ENCODE measurements around the gene PHKG1. TPM values are rescaled to one million over a fixed set of nuclear protein-coding genes. Genes with fewer than 3 reads are reported as not detected.
"Not testable (repeated sequence)": the region's sequence is repeated elsewhere in the genome, so short reads cannot be mapped to it uniquely, and the experiment has no call there.

PHKG1 gene
- total RNA-seq, 2 experiments from 2014 or later = 2.9 to 3.0 TPM

DNA sequence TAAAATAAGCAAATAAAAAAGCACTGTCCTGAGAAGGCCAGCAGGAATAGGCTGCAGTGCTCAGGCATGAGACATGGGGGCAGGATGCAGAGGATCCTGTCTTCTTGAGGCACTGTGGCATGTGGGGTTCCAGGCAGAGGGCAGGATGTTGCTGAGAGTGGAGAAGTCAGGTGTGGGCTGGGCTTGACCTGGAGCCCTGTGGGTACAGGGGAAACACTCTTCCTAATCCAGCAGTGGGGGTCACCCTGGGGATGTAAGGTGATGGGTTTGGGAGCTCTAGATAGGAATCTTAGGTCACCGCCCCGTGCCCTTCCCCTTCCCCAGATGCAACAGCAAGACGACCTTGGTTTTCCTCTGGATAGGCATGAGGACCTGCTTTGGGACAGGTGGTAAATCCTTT, 15.1 kb downstream of the PHKG1 start:
- H3K27ac Mint-ChIP-seq = no peak overlapping the region
- peaks cover 32% of the 10 kb centered on the region for H3K36me3 Mint-ChIP-seq (ENCODE audit: low read depth)
- CTCF ChIA-PET = no interaction called here
- peaks cover 8% of the 10 kb centered on the region for H3K4me1 Mint-ChIP-seq (ENCODE audit: low read depth)
- POLR2A ChIA-PET = interaction anchor here (1.2 to 1.6 kb wide), 3 partner anchors 9 to 13 kb away, joined by 3 to 7 read pairs (median 5); partner anchors contain the start of gene SUMF2
- intact Hi-C loops (cut with micrococcal nuclease) = no loop called here
- H3K27me3 Mint-ChIP-seq = no peaks in the 10 kb centered on the region
- ATAC-seq (no peak), DNase-seq (no peak)
- H3K9me3 Mint-ChIP-seq = no peaks in the 10 kb centered on the region
- TF ChIP-seq, protein P1, sequence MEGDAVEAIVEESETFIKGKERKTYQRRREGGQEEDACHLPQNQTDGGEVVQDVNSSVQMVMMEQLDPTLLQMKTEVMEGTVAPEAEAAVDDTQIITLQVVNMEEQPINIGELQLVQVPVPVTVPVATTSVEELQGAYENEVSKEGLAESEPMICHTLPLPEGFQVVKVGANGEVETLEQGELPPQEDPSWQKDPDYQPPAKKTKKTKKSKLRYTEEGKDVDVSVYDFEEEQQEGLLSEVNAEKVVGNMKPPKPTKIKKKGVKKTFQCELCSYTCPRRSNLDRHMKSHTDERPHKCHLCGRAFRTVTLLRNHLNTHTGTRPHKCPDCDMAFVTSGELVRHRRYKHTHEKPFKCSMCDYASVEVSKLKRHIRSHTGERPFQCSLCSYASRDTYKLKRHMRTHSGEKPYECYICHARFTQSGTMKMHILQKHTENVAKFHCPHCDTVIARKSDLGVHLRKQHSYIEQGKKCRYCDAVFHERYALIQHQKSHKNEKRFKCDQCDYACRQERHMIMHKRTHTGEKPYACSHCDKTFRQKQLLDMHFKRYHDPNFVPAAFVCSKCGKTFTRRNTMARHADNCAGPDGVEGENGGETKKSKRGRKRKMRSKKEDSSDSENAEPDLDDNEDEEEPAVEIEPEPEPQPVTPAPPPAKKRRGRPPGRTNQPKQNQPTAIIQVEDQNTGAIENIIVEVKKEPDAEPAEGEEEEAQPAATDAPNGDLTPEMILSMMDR (IDR thresholded peaks at IDR 0.05) = no peak
- H3K4me3 Mint-ChIP-seq = no peak overlapping the region

DNA sequence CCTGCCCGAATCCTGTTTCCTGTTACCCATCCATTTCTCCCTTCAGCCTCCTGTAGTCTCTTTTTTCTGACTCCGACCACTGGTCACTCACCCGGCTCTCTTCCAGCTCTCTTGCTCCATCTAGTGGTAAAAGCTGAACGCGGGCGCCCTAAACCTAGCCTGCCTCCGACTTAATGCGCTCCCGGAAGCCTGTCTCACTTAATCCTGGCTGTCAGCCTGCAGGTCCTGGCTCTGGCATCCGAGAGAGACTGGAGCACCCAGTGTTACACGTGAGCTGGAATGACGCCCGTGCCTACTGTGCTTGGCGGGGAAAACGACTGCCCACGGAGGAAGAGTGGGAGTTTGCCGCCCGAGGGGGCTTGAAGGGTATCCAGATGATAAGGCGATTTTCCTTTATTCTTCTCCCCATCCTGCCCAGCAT, 18.4 kb downstream of the PHKG1 start:
- ChIA-PET CTCF (interaction anchor here (0.6 to 5.0 kb wide), 23 partner anchors 10 to 433 kb away, joined by 3 to 47 read pairs (median 5); partner anchors contain the start of genes CCT6A, CHCHD2, PSPH and SUMF2), POLR2A (interaction anchor here (0.5 to 1.7 kb wide), 5 partner anchors 9 to 104 kb away, joined by 3 to 9 read pairs (median 4); no protein-coding TSS in a partner anchor)
- Mint-ChIP-seq H3K4me3 (no peak overlapping the region), H3K4me1 (ENCODE audit: low read depth) (peaks cover 8% of the 10 kb centered on the region), H3K27ac (peak overlapping the region; percentile 7), H3K9me3 (no peaks in the 10 kb centered on the region), H3K36me3 (ENCODE audit: low read depth) (peaks cover 31% of the 10 kb centered on the region), H3K27me3 (no peaks in the 10 kb centered on the region)
- intact Hi-C loops (cut with micrococcal nuclease) = loop anchor here (2.0 to 5.0 kb wide), 2 partner anchors 70 to 432 kb away; no protein-coding TSS in a partner anchor
- DNase-seq (peak; percentile 69), ATAC-seq (peak; percentile 85)
- TF ChIP-seq, protein P1 (IDR thresholded peaks at IDR 0.05) = peak; percentile 75

DNA sequence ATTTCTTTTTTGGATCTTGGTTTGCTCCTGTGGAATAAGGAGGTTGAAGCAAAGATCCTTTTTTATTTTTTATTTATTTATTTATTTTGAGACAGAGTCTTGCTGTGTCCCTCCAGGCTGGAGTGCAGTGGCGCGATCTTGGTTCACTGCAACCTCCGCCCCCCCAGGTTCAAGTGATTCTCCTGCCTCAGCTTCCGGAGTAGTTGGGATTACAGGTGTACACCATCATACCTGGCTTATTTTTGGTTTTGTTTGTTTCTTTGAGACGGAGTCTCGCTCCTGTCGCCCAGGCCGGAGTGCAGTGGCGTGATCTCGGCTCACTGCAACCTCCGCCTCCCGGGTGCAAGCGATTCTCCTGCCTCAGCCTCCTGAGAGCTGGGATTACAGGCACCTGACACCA, 26.4 kb downstream of the PHKG1 start:
- ATAC-seq; H3K27ac Mint-ChIP-seq; H3K27me3 Mint-ChIP-seq; DNase-seq; H3K9me3 Mint-ChIP-seq; intact Hi-C loops (cut with micrococcal nuclease); H3K4me3 Mint-ChIP-seq: not testable (repeated sequence)
- CTCF ChIA-PET = interaction anchor here (4.8 kb wide), 1 partner anchor 8 kb away, joined by 47 read pairs; no protein-coding TSS in a partner anchor
- Mint-ChIP-seq H3K4me1 (ENCODE audit: low read depth) (peaks cover 28% of the 10 kb centered on the region), H3K36me3 (ENCODE audit: low read depth) (peaks cover 45% of the 10 kb centered on the region)
- POLR2A ChIA-PET = interaction anchor here (1.2 kb wide), 2 partner anchors 21 to 26 kb away, joined by 3 read pairs; partner anchors contain the start of gene PHKG1

DNA sequence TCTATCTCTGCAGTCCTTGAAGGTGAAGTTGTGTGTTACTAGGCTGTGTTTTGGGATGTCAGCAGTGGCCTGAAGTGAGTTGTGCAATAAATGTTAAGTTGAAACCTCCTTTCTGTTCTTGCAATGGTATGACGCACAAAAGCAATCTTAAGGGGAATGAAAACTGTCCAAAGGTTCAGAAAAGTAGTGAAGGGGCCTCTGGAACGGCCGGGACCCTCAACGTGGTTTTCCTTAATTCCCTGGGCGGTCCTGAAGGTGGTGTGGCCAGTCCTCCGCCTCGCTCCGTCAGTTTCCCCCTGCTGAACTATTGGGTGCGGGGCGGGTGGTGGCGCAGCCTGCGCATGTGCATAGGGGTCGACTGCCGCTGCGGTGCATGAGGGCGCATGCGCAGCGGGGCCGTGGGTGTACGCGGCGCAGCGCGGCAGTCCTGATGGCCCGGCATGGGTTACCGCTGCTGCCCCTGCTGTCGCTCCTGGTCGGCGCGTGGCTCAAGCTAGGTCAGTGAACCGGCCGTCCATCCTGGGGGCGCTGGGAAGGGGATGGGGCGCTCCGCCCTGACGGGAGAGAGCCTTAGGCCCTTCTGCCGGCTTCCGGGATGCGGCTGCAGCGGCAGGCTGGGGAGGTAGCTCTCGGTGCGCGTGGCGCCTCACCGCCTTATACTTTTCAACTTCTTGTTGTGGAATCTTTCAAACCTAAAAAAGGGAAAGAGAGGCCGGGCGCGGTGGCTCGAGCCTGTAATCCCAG, 28.7 kb downstream of the PHKG1 start, which contains the start of gene SUMF2:
SUMF2 (plus strand) TSS at position 405 of the 744 bp plus-strand sequence; CDS start at position 431, 26 bp downstream.
- peak within 1 kb of the TSS; percentile 95 for H3K27ac Mint-ChIP-seq
- peak; percentile 93 for ATAC-seq
- ChIA-PET POLR2A (interaction anchor here (0.6 to 2.3 kb wide), 8 partner anchors 8 to 48 kb away, joined by 3 to 18 read pairs (median 5); partner anchors contain the start of genes CCT6A and PSPH), CTCF (interaction anchor here (1.1 to 4.8 kb wide), 5 partner anchors 10 to 43 kb away, joined by 3 to 47 read pairs (median 5); partner anchors contain the start of genes CCT6A and PSPH)
- H3K4me1 Mint-ChIP-seq (ENCODE audit: low read depth) = peaks cover 40% of the 10 kb centered on the region
- TF ChIP-seq, protein P1 (IDR thresholded peaks at IDR 0.05) = no peak
- no peaks in the 10 kb centered on the region for H3K9me3 Mint-ChIP-seq
- no peaks in the 10 kb centered on the region for H3K27me3 Mint-ChIP-seq
- peaks cover 51% of the 10 kb centered on the region for H3K36me3 Mint-ChIP-seq (ENCODE audit: low read depth)
- peak within 1 kb of the TSS; percentile 86 for H3K4me3 Mint-ChIP-seq
- intact Hi-C loops (cut with micrococcal nuclease) = loop anchor here (1.0 kb wide), 1 partner anchor 13 kb away; the partner anchor contains the start of genes CCT6A and PSPH
- DNase-seq = peak; percentile 89

DNA sequence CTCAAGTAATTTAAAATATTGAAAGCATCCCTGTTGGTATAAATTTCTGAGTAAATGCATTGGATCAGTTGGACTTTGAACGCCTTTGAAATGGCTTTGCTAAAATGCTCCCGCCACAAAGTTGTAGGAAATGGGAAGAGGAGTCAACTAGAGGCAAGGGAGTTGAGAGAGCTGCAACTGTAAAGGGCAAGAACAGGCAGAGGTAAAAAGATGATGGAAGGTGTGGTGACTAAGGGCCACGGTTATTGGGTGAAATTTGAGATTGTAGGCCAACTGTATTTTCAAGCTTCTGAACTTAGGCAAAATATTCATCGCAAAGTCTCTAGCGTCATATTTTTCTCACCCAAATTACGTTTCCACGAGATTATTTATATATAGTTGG, 29.3 kb downstream of the PHKG1 start:
- ChIA-PET POLR2A (interaction anchor here (1.1 to 2.3 kb wide), 7 partner anchors 10 to 34 kb away, joined by 3 to 18 read pairs (median 7); partner anchors contain the start of genes CCT6A and PSPH), CTCF (interaction anchor here (1.1 to 4.8 kb wide), 4 partner anchors 10 to 12 kb away, joined by 4 to 47 read pairs (median 6); partner anchors contain the start of genes CCT6A and PSPH)
- intact Hi-C loops (cut with micrococcal nuclease) = no loop called here
- no peaks in the 10 kb centered on the region for H3K27me3 Mint-ChIP-seq
- peak overlapping the region; percentile 95 for H3K27ac Mint-ChIP-seq
- DNase-seq = no peak
- H3K4me1 Mint-ChIP-seq (ENCODE audit: low read depth) = peaks cover 44% of the 10 kb centered on the region
- ATAC-seq = no peak
- no peaks in the 10 kb centered on the region for H3K9me3 Mint-ChIP-seq
- H3K36me3 Mint-ChIP-seq (ENCODE audit: low read depth) = peaks cover 53% of the 10 kb centered on the region
- H3K4me3 Mint-ChIP-seq = peak overlapping the region; percentile 86
- TF ChIP-seq, protein P1 (IDR thresholded peaks at IDR 0.05) = no peak
